HepG2 (cell line): ENCODE results near the gene MRPL58. TPM values are rescaled to one million over a fixed set of nuclear protein-coding genes. Genes with fewer than 3 reads are reported as not detected.

Experiments
- GATA4 ChIP-seq: sonication (generic); IDR thresholded peaks from 2 replicates; pipeline ENCODE4 v1.6.1; 2016; ENCODE audit warnings: antibody characterized with exemption, low read depth, borderline replicate concordance
- GPN1 ChIP-seq: sonication (generic); formaldehyde crosslinking; IDR thresholded peaks from 2 replicates; pipeline ENCODE4 v1.5.1; 2020; ENCODE audit warnings: missing genetic modification reagents, borderline replicate concordance
- HMG20A ChIP-seq: IDR thresholded peaks from 2 replicates; pipeline ENCODE4 v1.6.1; 2016; ENCODE audit warnings: borderline replicate concordance
- ISX ChIP-seq: sonication (generic); formaldehyde crosslinking; conservative IDR thresholded peaks from 2 replicates; pipeline ENCODE4 v1.5.0; 2020; ENCODE audit warnings: missing genetic modification reagents
- MEIS1 ChIP-seq: sonication (generic); formaldehyde crosslinking; IDR thresholded peaks from 2 replicates; pipeline ENCODE4 v1.9.0; 2021; ENCODE audit warnings: mild to moderate bottlenecking, missing genetic modification reagents, moderate library complexity, borderline replicate concordance
- NONO ChIP-seq, 2 experiments: fragments of 450-650 bp in 1 of 2; sonication (generic) in 1 of 2; formaldehyde crosslinking in 1 of 2; IDR thresholded peaks in 1 of 2; conservative IDR thresholded peaks in 1 of 2; 2 replicates each; pipeline versions ENCODE4 v1.6.1 to v1.8.0; 2017 to 2022; ENCODE audit warnings: mild to moderate bottlenecking in 1 of 2, missing genetic modification reagents in 1 of 2, moderate library complexity in 1 of 2
- PAX8 ChIP-seq: sonication (generic); formaldehyde crosslinking; IDR thresholded peaks from 2 replicates; pipeline ENCODE4 v1.8.0; 2022; ENCODE audit warnings: mild to moderate bottlenecking, missing genetic modification reagents, borderline replicate concordance
- RBM22 ChIP-seq: fragments of 200-400 bp; formaldehyde crosslinking; optimal IDR thresholded peaks from 2 replicates; pipeline ENCODE3; 2017; ENCODE audit warnings: mild to moderate bottlenecking, low read length, moderate library complexity
- TP53 ChIP-seq: sonication (generic); formaldehyde crosslinking; conservative IDR thresholded peaks from 2 replicates; pipeline ENCODE4 v1.4.0; 2020; ENCODE audit warnings: missing genetic modification reagents
- XBP1 ChIP-seq: sonication (generic); formaldehyde crosslinking; IDR thresholded peaks from 2 replicates; pipeline ENCODE4 v1.5.0; 2020; ENCODE audit warnings: missing genetic modification reagents
- ZFY ChIP-seq: sonication (generic); formaldehyde crosslinking; IDR thresholded peaks from 2 replicates; pipeline ENCODE4 v1.4.0; 2020; ENCODE audit warnings: missing genetic modification reagents
- ZNF292 ChIP-seq: sonication (generic); formaldehyde crosslinking; IDR thresholded peaks from 2 replicates; pipeline ENCODE4 v1.8.1; 2022; ENCODE audit warnings: mild to moderate bottlenecking, low read depth, missing genetic modification reagents, borderline replicate concordance
- ZNF678 ChIP-seq: sonication (generic); formaldehyde crosslinking; IDR thresholded peaks from 2 replicates; pipeline ENCODE4 v1.4.0; 2020; ENCODE audit warnings: mild to moderate bottlenecking, missing genetic modification reagents
- ZNF761 ChIP-seq: sonication (generic); formaldehyde crosslinking; conservative IDR thresholded peaks from 2 replicates; pipeline ENCODE4 v1.4.0; 2020; ENCODE audit warnings: mild to moderate bottlenecking, missing genetic modification reagents
- polyA plus RNA-seq, 8 experiments: library from polyadenylated mRNA; depleted of rRNA in 3 of 8; stranded (reverse) in 7 of 8; unstranded in 1 of 8; fragments of >200 nt; fragmentation: Illumina TruSeq in 4 of 8; extraction: Trizol in 4 of 8; gene quantifications; 2 replicates each; pipeline versions ENCODE4 v1.2.1 to v1.2.3, GENCODE V29; 2011 to 2016; ENCODE audit warnings: low read depth in 4 of 8, missing spikeins in 1 of 8, mixed read lengths in 1 of 8; ENCODE audit not compliant: insufficient read depth in 1 of 8
- total RNA-seq, 5 experiments: library from RNA; depleted of rRNA; stranded (reverse); fragments of >200 nt; fragmentation: Illumina TruSeq; extraction: Trizol; gene quantifications; 2 replicates each; pipeline ENCODE4 v1.2.3, GENCODE V29; 2016; ENCODE audit warnings: low read depth in 1 of 5
- TF ChIP-seq, protein P1 (sequence below): sonication (generic); formaldehyde crosslinking; IDR thresholded peaks from 2 replicates; pipeline ENCODE4 v1.4.0; 2020; ENCODE audit warnings: mild to moderate bottlenecking, missing genetic modification reagents, borderline replicate concordance
- TF ChIP-seq, protein P2 (sequence below): IDR thresholded peaks from 2 replicates; pipeline ENCODE4 v1.6.1; 2016
- TF ChIP-seq, protein P3 (sequence below): sonication (generic); formaldehyde crosslinking; IDR thresholded peaks from 2 replicates; pipeline ENCODE4 v1.4.0; 2020; ENCODE audit warnings: mild to moderate bottlenecking, missing genetic modification reagents, borderline replicate concordance
- TF ChIP-seq, protein P4 (sequence below): sonication (generic); formaldehyde crosslinking; IDR thresholded peaks from 2 replicates; pipeline ENCODE4 v1.8.0; 2022; ENCODE audit warnings: missing genetic modification reagents, mild to moderate bottlenecking, moderate library complexity, borderline replicate concordance

MRPL58 gene
- total and polyA plus RNA-seq, 2 of the 13 experiments (the other 11 are each of a cell fraction or from before 2014, with no cell fraction given): 44.9 to 68.9 TPM

DNA sequence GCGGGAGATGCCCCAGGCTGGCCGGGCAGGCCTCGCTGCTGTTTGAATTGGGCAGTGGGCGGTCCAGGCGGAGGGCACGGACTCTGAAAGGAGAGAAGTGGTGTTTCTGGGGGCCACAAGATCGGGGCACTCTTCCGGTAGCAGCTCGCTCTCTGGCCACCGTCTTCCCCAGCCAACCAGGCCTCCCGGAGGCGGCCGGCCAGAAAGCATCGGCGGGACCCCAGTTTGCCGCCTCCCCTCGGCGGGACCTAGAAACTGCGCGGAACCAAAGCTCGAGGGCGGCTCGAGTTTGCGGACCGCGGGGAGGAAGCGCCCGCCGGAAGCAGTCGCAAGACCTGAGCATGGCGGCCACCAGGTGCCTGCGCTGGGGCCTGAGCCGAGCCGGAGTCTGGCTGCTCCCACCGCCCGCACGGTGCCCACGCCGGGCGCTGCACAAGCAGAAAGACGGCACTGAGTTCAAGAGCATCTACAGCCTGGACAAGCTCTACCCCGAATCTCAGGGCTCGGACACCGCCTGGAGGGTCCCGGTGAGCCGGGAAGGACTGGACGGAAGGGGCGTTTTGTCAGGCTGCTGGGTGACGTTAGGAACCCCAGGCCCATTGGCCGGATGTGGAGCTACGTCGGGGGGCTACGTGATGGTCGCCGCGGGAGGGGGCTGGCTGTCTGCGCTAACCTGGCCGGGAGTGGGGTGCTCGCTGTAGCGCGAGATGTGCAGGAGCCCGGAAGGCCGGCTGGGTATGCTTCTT lies at the start of gene MRPL58 (continued):
- TF ChIP-seq, protein P1, sequence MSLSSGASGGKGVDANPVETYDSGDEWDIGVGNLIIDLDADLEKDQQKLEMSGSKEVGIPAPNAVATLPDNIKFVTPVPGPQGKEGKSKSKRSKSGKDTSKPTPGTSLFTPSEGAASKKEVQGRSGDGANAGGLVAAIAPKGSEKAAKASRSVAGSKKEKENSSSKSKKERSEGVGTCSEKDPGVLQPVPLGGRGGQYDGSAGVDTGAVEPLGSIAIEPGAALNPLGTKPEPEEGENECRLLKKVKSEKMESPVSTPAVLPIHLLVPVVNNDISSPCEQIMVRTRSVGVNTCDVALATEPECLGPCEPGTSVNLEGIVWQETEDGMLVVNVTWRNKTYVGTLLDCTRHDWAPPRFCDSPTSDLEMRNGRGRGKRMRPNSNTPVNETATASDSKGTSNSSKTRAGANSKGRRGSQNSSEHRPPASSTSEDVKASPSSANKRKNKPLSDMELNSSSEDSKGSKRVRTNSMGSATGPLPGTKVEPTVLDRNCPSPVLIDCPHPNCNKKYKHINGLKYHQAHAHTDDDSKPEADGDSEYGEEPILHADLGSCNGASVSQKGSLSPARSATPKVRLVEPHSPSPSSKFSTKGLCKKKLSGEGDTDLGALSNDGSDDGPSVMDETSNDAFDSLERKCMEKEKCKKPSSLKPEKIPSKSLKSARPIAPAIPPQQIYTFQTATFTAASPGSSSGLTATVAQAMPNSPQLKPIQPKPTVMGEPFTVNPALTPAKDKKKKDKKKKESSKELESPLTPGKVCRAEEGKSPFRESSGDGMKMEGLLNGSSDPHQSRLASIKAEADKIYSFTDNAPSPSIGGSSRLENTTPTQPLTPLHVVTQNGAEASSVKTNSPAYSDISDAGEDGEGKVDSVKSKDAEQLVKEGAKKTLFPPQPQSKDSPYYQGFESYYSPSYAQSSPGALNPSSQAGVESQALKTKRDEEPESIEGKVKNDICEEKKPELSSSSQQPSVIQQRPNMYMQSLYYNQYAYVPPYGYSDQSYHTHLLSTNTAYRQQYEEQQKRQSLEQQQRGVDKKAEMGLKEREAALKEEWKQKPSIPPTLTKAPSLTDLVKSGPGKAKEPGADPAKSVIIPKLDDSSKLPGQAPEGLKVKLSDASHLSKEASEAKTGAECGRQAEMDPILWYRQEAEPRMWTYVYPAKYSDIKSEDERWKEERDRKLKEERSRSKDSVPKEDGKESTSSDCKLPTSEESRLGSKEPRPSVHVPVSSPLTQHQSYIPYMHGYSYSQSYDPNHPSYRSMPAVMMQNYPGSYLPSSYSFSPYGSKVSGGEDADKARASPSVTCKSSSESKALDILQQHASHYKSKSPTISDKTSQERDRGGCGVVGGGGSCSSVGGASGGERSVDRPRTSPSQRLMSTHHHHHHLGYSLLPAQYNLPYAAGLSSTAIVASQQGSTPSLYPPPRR (CRISPR knock-in tag): peak; percentile 85
- TF ChIP-seq RBM22: no peak
- TF ChIP-seq XBP1 (CRISPR knock-in tag): no peak
- no peak for TF ChIP-seq ZNF292
- peak; percentile 96 for TF ChIP-seq TP53
- TF ChIP-seq HMG20A (CRISPR knock-in tag): 0 out of 2 replicates have a peak, but pooled peaks have one; percentile 42
- peak; percentile 97 for TF ChIP-seq MEIS1 (CRISPR knock-in tag)
- TF ChIP-seq GATA4: no peak; the same call in 1 of the 2 replicates
- no peak for TF ChIP-seq NONO (IDR thresholded peaks at IDR 0.05)
- TF ChIP-seq NONO (CRISPR knock-in tag; conservative IDR thresholded peaks at IDR 0.05): peak; percentile 99
- TF ChIP-seq, protein P2, sequence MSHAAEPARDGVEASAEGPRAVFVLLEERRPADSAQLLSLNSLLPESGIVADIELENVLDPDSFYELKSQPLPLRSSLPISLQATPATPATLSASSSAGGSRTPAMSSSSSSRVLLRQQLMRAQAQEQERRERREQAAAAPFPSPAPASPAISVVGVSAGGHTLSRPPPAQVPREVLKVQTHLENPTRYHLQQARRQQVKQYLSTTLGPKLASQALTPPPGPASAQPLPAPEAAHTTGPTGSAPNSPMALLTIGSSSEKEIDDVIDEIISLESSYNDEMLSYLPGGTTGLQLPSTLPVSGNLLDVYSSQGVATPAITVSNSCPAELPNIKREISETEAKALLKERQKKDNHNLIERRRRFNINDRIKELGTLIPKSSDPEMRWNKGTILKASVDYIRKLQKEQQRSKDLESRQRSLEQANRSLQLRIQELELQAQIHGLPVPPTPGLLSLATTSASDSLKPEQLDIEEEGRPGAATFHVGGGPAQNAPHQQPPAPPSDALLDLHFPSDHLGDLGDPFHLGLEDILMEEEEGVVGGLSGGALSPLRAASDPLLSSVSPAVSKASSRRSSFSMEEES (CRISPR knock-in tag): peak; percentile 71; the same call in 1 of the 2 replicates
- TF ChIP-seq ISX (CRISPR knock-in tag): 0 out of 2 replicates have a peak, but pooled peaks have one; percentile 62
- peak; percentile 80 for TF ChIP-seq PAX8 (CRISPR knock-in tag)
- TF ChIP-seq, protein P3, sequence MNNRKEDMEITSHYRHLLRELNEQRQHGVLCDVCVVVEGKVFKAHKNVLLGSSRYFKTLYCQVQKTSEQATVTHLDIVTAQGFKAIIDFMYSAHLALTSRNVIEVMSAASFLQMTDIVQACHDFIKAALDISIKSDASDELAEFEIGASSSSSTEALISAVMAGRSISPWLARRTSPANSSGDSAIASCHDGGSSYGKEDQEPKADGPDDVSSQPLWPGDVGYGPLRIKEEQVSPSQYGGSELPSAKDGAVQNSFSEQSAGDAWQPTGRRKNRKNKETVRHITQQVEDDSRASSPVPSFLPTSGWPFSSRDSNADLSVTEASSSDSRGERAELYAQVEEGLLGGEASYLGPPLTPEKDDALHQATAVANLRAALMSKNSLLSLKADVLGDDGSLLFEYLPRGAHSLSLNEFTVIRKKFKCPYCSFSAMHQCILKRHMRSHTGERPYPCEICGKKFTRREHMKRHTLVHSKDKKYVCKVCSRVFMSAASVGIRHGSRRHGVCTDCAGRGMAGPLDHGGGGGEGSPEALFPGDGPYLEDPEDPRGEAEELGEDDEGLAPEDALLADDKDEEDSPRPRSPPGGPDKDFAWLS (CRISPR knock-in tag): peak; percentile 94; the same call in 1 of the 2 replicates
- TF ChIP-seq GPN1 (CRISPR knock-in tag): peak; percentile 97
- peak; percentile 97 for TF ChIP-seq ZFY
- peak; percentile 98; the same call in 1 of the 2 replicates for TF ChIP-seq ZNF761 (CRISPR knock-in tag)
- TF ChIP-seq, protein P4, sequence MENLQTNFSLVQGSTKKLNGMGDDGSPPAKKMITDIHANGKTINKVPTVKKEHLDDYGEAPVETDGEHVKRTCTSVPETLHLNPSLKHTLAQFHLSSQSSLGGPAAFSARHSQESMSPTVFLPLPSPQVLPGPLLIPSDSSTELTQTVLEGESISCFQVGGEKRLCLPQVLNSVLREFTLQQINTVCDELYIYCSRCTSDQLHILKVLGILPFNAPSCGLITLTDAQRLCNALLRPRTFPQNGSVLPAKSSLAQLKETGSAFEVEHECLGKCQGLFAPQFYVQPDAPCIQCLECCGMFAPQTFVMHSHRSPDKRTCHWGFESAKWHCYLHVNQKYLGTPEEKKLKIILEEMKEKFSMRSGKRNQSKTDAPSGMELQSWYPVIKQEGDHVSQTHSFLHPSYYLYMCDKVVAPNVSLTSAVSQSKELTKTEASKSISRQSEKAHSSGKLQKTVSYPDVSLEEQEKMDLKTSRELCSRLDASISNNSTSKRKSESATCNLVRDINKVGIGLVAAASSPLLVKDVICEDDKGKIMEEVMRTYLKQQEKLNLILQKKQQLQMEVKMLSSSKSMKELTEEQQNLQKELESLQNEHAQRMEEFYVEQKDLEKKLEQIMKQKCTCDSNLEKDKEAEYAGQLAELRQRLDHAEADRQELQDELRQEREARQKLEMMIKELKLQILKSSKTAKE: no peak; the same call in 1 of the 2 replicates
- TF ChIP-seq ZNF678 (CRISPR knock-in tag): peak; percentile 92; the same call in 1 of the 2 replicates
